GM23338 (cell line): ENCODE data around the gene WDR91. TPM values are rescaled to one million over a fixed set of nuclear protein-coding genes. Genes with fewer than 3 reads are reported as not detected.

Experiments
- ATAC-seq: fragments of 200-7000 bp; cut with Tn5 transposase; 3 replicates; pipeline ENCODE4 v1.9.1; 2020
- DNase-seq: peaks from one replicate; pipeline ENCODE4 v3.0.0-alpha.2; 2015; ENCODE audit warnings: low spot score
- H2AFZ ChIP-seq: fragments of 200-600 bp; sonication (generic); 2 replicates; pipeline ENCODE4 v1.8.0; 2016; ENCODE audit warnings: antibody characterized with exemption, mild to moderate bottlenecking, moderate library complexity
- H3F3A ChIP-seq: fragments of 200-600 bp; sonication (generic); replicated peaks from 2 replicates; pipeline ENCODE4 v1.8.0; 2017; ENCODE audit warnings: antibody characterized with exemption, mixed run types, low read depth
- H3K27ac ChIP-seq: fragments of 200-600 bp; sonication (generic); 2 replicates; pipeline ENCODE4 v1.6.1; 2016; ENCODE audit warnings: low read depth
- H3K27me3 ChIP-seq: fragments of 200-600 bp; sonication (generic); 2 replicates; pipeline ENCODE4 v1.8.0; 2016; ENCODE audit warnings: mild to moderate bottlenecking, mixed run types, moderate library complexity; ENCODE audit not compliant: insufficient read depth
- H3K36me3 ChIP-seq: fragments of 200-600 bp; sonication (generic); 2 replicates; pipeline ENCODE4 v1.8.0; 2016; ENCODE audit warnings: mild to moderate bottlenecking; ENCODE audit not compliant: insufficient read depth
- H3K4me1 ChIP-seq: fragments of 200-600 bp; sonication (generic); 2 replicates; pipeline ENCODE4 v1.8.0; 2016; ENCODE audit warnings: mild to moderate bottlenecking, moderate library complexity; ENCODE audit not compliant: insufficient read depth
- H3K4me2 ChIP-seq: fragments of 200-600 bp; sonication (generic); 2 replicates; pipeline ENCODE4 v1.7.1; 2017; ENCODE audit warnings: mixed run types
- H3K4me3 ChIP-seq: fragments of 200-600 bp; sonication (generic); 2 replicates; pipeline ENCODE4 v1.6.1; 2016; ENCODE audit warnings: mixed run types
- H3K79me2 ChIP-seq: fragments of 200-600 bp; sonication (generic); replicated peaks from 2 replicates; pipeline ENCODE4 v1.8.0; 2017; ENCODE audit warnings: mild to moderate bottlenecking; ENCODE audit not compliant: insufficient read depth
- H3K9me2 ChIP-seq: fragments of 200-600 bp; sonication (generic); 2 replicates; pipeline ENCODE4 v1.8.0; 2017; ENCODE audit not compliant: insufficient read depth
- H4K20me1 ChIP-seq: fragments of 200-600 bp; sonication (generic); replicated peaks from 2 replicates; pipeline ENCODE4 v1.8.0; 2017; ENCODE audit warnings: mild to moderate bottlenecking; ENCODE audit not compliant: insufficient read depth
- H3K27ac Mint-ChIP-seq: 2 replicates; pipeline ENCODE4 v1.8.0; 2020; ENCODE audit warnings: inconsistent platforms, mild to moderate bottlenecking, moderate library complexity, mixed read lengths
- H3K27me3 Mint-ChIP-seq: 3 replicates; pipeline ENCODE4 v1.8.0; 2022; ENCODE audit warnings: low read depth, mild to moderate bottlenecking, moderate library complexity, mixed read lengths, inconsistent platforms; ENCODE audit not compliant: insufficient read depth, poor library complexity
- H3K36me3 Mint-ChIP-seq: 3 replicates; pipeline ENCODE4 v1.8.0; 2021; ENCODE audit warnings: low read depth, mild to moderate bottlenecking, inconsistent platforms, moderate library complexity, mixed read lengths
- H3K4me1 Mint-ChIP-seq: 3 replicates; pipeline ENCODE4 v1.8.0; 2020; ENCODE audit warnings: mild to moderate bottlenecking, inconsistent platforms, mixed read lengths
- H3K4me3 Mint-ChIP-seq: 3 replicates; pipeline ENCODE4 v1.8.0; 2021; ENCODE audit warnings: moderate library complexity, mild to moderate bottlenecking, inconsistent platforms, mixed read lengths
- H3K9me3 Mint-ChIP-seq: 3 replicates; pipeline ENCODE4 v1.8.0; 2020; ENCODE audit warnings: moderate library complexity, mild to moderate bottlenecking, inconsistent platforms, mixed read lengths
- CREB1 ChIP-seq: fragments of 250-450 bp; sonication (Bioruptor Pico); IDR thresholded peaks from 2 replicates; pipeline ENCODE4 v1.5.0; 2020; ENCODE audit warnings: low read depth, mild to moderate bottlenecking, moderate library complexity
- CTCF ChIP-seq, 2 experiments: fragments of 200-600 bp in 1 of 2; sonication (generic) in 1 of 2; conservative IDR thresholded peaks; 2 replicates each; pipeline versions ENCODE4 v1.5.1 to v1.6.1; 2016 to 2017; ENCODE audit warnings: antibody characterized with exemption in 2 of 2, low read depth in 2 of 2, mild to moderate bottlenecking in 2 of 2, moderate library complexity in 1 of 2
- ETS1 ChIP-seq: IDR thresholded peaks from 2 replicates; pipeline ENCODE4 v1.6.1; 2016; ENCODE audit warnings: antibody characterized with exemption
- EZH2 ChIP-seq: fragments of 200-600 bp; sonication (generic); IDR thresholded peaks from one replicate; pipeline ENCODE4 v1.8.0; 2017; ENCODE audit warnings: antibody characterized with exemption, mild to moderate bottlenecking, low read depth; ENCODE audit not compliant: unreplicated experiment
- EZH2phosphoT487 ChIP-seq: fragments of 200-600 bp; sonication (generic); IDR thresholded peaks from one replicate; pipeline ENCODE4 v1.8.1; 2018; ENCODE audit warnings: antibody characterized with exemption; ENCODE audit not compliant: unreplicated experiment
- JUNB ChIP-seq: IDR thresholded peaks from one replicate; pipeline ENCODE4 v1.6.1; 2016; ENCODE audit warnings: antibody characterized with exemption; ENCODE audit not compliant: unreplicated experiment
- NANOG ChIP-seq: IDR thresholded peaks from 2 replicates; pipeline ENCODE4 v1.6.1; 2016; ENCODE audit warnings: antibody characterized with exemption, borderline replicate concordance
- POLR2AphosphoS5 ChIP-seq: IDR thresholded peaks from 2 replicates; pipeline ENCODE4 v1.6.1; 2016; ENCODE audit warnings: antibody characterized with exemption, low read depth
- REST ChIP-seq: IDR thresholded peaks from one replicate; pipeline ENCODE4 v1.6.1; 2018; ENCODE audit warnings: antibody characterized with exemption; ENCODE audit not compliant: unreplicated experiment
- STAT1 ChIP-seq: IDR thresholded peaks from one replicate; pipeline ENCODE4 v1.6.1; 2016; ENCODE audit warnings: antibody characterized with exemption; ENCODE audit not compliant: unreplicated experiment
- ZNF114 ChIP-seq: fragments of 250-450 bp; sonication (Bioruptor Pico); IDR thresholded peaks from 2 replicates; pipeline ENCODE4 v1.5.0; 2020; ENCODE audit warnings: mild to moderate bottlenecking, moderate library complexity
- ZNF331 ChIP-seq: fragments of 250-450 bp; sonication (Bioruptor Pico); IDR thresholded peaks from 2 replicates; pipeline ENCODE4 v1.5.0; 2020; ENCODE audit warnings: low read depth, mild to moderate bottlenecking, moderate library complexity
- ZNF462 ChIP-seq: fragments of 250-450 bp; sonication (Bioruptor Pico); IDR thresholded peaks from 2 replicates; pipeline ENCODE4 v1.5.0; 2020; ENCODE audit warnings: mild to moderate bottlenecking, moderate library complexity
- polyA plus RNA-seq: library from polyadenylated mRNA; unstranded; fragments of >200 nt; fragmentation: Nextera tagmentation; extraction: Ambion mirVana; gene quantifications from 2 replicates; pipeline ENCODE4 v1.2.1, GENCODE V29; 2016
- total RNA-seq: library from RNA; depleted of rRNA; stranded (reverse); fragments of >200 nt; shearing (Covaris generic); gene quantifications from 2 replicates; pipeline ENCODE4 v1.2.3, GENCODE V29; 2014

WDR91 gene
- total and polyA plus RNA-seq, 2 experiments from 2014 or later: 5.8 to 32.6 TPM

- H3K27ac ChIP-seq: no peak overlapping the region
- no peaks in the 10 kb centered on the region for H3K27me3 ChIP-seq
- peaks cover 2% of the 10 kb centered on the region for H3K27me3 Mint-ChIP-seq
- H3K9me3 Mint-ChIP-seq: peaks cover 11% of the 10 kb centered on the region
- no peak overlapping the region for H3K4me2 ChIP-seq
- no peaks in the 10 kb centered on the region for H3F3A ChIP-seq
- no peak overlapping the region for H3K4me3 ChIP-seq
- no peak overlapping the region for H3K27ac Mint-ChIP-seq
- TF ChIP-seq CREB1 (no peak), ZNF114 (CRISPR knock-in tag) (no peak), ZNF331 (no peak), EZH2 (no peak), JUNB (no peak), ZNF462 (CRISPR knock-in tag) (no peak), EZH2phosphoT487 (no peak), REST (no peak), STAT1 (no peak), POLR2AphosphoS5 (no peak), NANOG (no peak), ETS1 (no peak), CTCF (conservative IDR thresholded peaks at IDR 0.05; ENCODE audit: low read depth in 2 of 2) (no peak)
- ATAC-seq: no peak
- H4K20me1 ChIP-seq: no peaks in the 10 kb centered on the region
- peaks cover 12% of the 10 kb centered on the region; the same call in 2 of the 3 replicates for H3K4me1 Mint-ChIP-seq
- no peak overlapping the region for H3K4me3 Mint-ChIP-seq
- DNase-seq: no peak
- 0 out of 2 replicates have a peak, but pooled peaks cover 5% of the 10 kb centered on the region for H3K9me2 ChIP-seq
- no peaks in the 10 kb centered on the region for H3K36me3 ChIP-seq
- peaks cover 19% of the 10 kb centered on the region; the same call in 1 of the 2 replicates for H3K4me1 ChIP-seq
- no peak overlapping the region for H2AFZ ChIP-seq
- no peaks in the 10 kb centered on the region for H3K79me2 ChIP-seq
- H3K36me3 Mint-ChIP-seq: peaks cover 4% of the 10 kb centered on the region; the same call in 1 of the 3 replicates
Measured at GRCh38 chr7:135217645-135218509, 6.6 kb upstream of the WDR91 start.
